RWPE2 (cell line): Measurements from ENCODE around the gene COL2A1.
A peak's percentile ranks its signal among the peaks of the same experiment; 100 is the strongest.

Experiments used
- ATAC-seq: fragments of 200-7000 bp; cut with Tn5 transposase; 3 replicates; pipeline ENCODE4 v1.9.1; 2021; ENCODE audit warnings: low read depth
- DNase-seq: peaks from one replicate; pipeline ENCODE4 v3.0.0-alpha.2; 2020; ENCODE audit warnings: low spot score
- H3K27ac ChIP-seq: fragments of 450-650 bp; 2 replicates; pipeline ENCODE4 v1.5.1; 2017; ENCODE audit warnings: mild to moderate bottlenecking; ENCODE audit not compliant: poor library complexity, severe bottlenecking
- H3K27me3 ChIP-seq: fragments of 250-450 bp; sonication (Bioruptor Pico); 2 replicates; pipeline ENCODE4 v1.5.1; 2021; ENCODE audit warnings: mild to moderate bottlenecking, moderate library complexity; ENCODE audit not compliant: insufficient read depth, poor library complexity, severe bottlenecking
- H3K36me3 ChIP-seq: fragments of 250-450 bp; sonication (Bioruptor Pico); 2 replicates; pipeline ENCODE4 v1.5.1; 2020; ENCODE audit warnings: low read depth, mild to moderate bottlenecking, moderate library complexity
- H3K4me1 ChIP-seq: fragments of 250-450 bp; sonication (Bioruptor Pico); 2 replicates; pipeline ENCODE4 v1.5.1; 2021; ENCODE audit warnings: mild to moderate bottlenecking, moderate library complexity; ENCODE audit not compliant: insufficient read depth, poor library complexity, severe bottlenecking
- H3K4me3 ChIP-seq: fragments of 250-450 bp; sonication (Bioruptor Pico); 2 replicates; pipeline ENCODE4 v1.5.1; 2021; ENCODE audit warnings: mild to moderate bottlenecking, moderate library complexity; ENCODE audit not compliant: severe bottlenecking
- H3K9me3 ChIP-seq: fragments of 250-450 bp; sonication (Bioruptor Pico); 2 replicates; pipeline ENCODE4 v1.5.1; 2021; ENCODE audit warnings: mild to moderate bottlenecking, moderate library complexity; ENCODE audit not compliant: severe bottlenecking
- TF ChIP-seq, protein P1 (sequence below): fragments of 450-650 bp; IDR thresholded peaks from one replicate; pipeline ENCODE4 v1.5.1; 2017; ENCODE audit warnings: mild to moderate bottlenecking, moderate library complexity; ENCODE audit not compliant: poor library complexity, severe bottlenecking

The COL2A1 gene

DNA sequence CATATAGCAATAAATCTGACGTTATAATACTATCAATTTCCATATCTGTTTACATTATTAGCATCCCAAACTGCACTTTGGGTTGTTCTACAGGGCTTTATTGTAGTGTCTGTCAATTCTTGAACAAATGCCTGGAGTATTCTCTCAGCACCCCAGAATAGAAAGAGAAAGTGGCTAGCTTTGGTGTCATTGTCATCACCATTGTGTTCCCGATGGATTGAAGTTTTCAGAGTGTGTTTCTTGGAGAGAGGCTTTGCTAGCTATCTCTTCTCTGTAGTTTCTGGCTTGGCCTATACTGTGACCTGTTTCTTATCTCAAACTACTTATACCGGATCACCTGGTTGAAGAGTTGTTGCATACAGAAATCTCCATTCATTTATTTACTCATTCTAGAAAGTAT is 34.4 kb downstream of the COL2A1 start:
- no peaks in the 10 kb centered on the region for H3K4me1 ChIP-seq
- DNase-seq (no peak), ATAC-seq (no peak)
- peaks cover 24% of the 10 kb centered on the region for H3K36me3 ChIP-seq
- H3K9me3 ChIP-seq, result no peaks in the 10 kb centered on the region
- no peak overlapping the region for H3K4me3 ChIP-seq
- no peaks in the 10 kb centered on the region for H3K27me3 ChIP-seq
- TF ChIP-seq, protein P1, sequence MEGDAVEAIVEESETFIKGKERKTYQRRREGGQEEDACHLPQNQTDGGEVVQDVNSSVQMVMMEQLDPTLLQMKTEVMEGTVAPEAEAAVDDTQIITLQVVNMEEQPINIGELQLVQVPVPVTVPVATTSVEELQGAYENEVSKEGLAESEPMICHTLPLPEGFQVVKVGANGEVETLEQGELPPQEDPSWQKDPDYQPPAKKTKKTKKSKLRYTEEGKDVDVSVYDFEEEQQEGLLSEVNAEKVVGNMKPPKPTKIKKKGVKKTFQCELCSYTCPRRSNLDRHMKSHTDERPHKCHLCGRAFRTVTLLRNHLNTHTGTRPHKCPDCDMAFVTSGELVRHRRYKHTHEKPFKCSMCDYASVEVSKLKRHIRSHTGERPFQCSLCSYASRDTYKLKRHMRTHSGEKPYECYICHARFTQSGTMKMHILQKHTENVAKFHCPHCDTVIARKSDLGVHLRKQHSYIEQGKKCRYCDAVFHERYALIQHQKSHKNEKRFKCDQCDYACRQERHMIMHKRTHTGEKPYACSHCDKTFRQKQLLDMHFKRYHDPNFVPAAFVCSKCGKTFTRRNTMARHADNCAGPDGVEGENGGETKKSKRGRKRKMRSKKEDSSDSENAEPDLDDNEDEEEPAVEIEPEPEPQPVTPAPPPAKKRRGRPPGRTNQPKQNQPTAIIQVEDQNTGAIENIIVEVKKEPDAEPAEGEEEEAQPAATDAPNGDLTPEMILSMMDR, result no peak
- no peak overlapping the region for H3K27ac ChIP-seq

GRCh38 chr12:47967461-47968321 is 36.6 kb downstream of the COL2A1 start:
- Histone ChIP-seq H3K4me1 (peaks cover 4% of the 10 kb centered on the region), H3K27me3 (no peaks in the 10 kb centered on the region), H3K36me3 (peaks cover 32% of the 10 kb centered on the region), H3K9me3 (no peaks in the 10 kb centered on the region), H3K4me3 (no peak overlapping the region), H3K27ac (no peak overlapping the region)
- no peak for ATAC-seq
- no peak for DNase-seq
- TF ChIP-seq, protein P1, result no peak

DNA sequence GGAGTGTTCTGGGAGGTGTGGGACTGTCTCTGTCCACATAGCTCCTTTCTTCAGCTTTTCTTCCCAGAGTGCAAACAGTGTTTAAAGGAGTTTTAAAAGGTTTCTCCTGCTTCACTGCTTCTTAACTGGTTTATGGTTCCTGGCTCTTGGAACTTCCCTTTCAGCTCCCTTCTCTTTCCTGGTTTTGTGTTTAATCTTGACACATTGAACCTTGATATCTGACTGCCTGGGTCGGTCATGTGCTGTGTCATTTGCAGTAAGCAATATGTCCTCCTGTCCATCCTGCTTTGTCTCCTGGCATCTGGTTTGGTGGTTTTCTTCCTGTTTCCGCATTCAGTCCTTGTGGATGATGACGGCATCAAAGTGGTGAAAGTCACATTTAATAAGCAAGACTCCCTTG is 38.7 kb downstream of the COL2A1 start:
- TF ChIP-seq, protein P1, result no peak
- no peaks in the 10 kb centered on the region for H3K9me3 ChIP-seq
- H3K36me3 ChIP-seq, result peaks cover 32% of the 10 kb centered on the region
- H3K4me1 ChIP-seq, result peaks cover 4% of the 10 kb centered on the region
- no peak overlapping the region for H3K4me3 ChIP-seq
- DNase-seq, result no peak
- no peak overlapping the region for H3K27ac ChIP-seq
- ATAC-seq, result no peak
- no peaks in the 10 kb centered on the region for H3K27me3 ChIP-seq

DNA sequence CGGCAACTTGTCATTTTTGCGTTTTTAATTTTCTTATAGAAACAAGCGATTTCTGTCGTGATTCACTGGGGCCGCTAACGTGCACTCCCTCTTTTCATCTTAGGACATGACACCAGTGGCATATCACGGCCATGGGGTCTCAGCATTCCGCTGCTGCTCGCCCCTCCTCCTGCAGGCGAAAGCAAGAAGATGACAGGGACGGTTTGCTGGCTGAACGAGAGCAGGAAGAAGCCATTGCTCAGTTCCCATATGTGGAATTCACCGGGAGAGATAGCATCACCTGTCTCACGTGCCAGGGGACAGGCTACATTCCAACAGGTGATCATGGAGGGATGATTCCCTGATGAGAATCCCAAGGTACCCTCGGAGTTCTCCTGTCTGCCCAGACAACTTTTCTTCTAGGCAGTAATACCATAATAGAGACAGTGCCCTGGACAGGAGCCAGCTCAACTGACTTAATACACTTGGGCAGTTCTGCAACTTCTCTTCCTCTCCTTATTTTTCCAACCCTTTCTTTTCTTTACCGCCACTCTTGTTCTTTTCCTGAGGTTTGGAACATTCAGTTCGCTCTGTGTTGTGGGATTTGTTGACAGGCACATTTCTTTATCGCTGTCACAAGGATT is 40.1 kb downstream of the COL2A1 start:
- TF ChIP-seq, protein P1, result no peak
- ATAC-seq (no peak), DNase-seq (no peak)
- peaks cover 4% of the 10 kb centered on the region for H3K4me1 ChIP-seq
- no peak overlapping the region for H3K27ac ChIP-seq
- H3K4me3 ChIP-seq, result peak overlapping the region; percentile 65
- no peaks in the 10 kb centered on the region for H3K9me3 ChIP-seq
- no peaks in the 10 kb centered on the region for H3K27me3 ChIP-seq
- H3K36me3 ChIP-seq, result peaks cover 32% of the 10 kb centered on the region
